GM12874 (cell line): ENCODE results near the gene CTTN.

ENCODE experiments used
- CTCF ChIP-seq: IDR thresholded peaks from 2 replicates; pipeline ENCODE4 v1.5.1; 2011; ENCODE audit warnings: low read depth, mild to moderate bottlenecking, control low read depth, low read length, moderate library complexity; ENCODE audit not compliant: insufficient read depth

Gene CTTN

GRCh38 chr11:70478166-70478890 is 80.0 kb downstream of the CTTN start:
- TF ChIP-seq CTCF, result no peak

GRCh38 chr11:70480711-70481110 is 82.4 kb downstream of the CTTN start:
- no peak for TF ChIP-seq CTCF

- TF ChIP-seq CTCF, result no peak
Observed at GRCh38 chr11:70481625-70482528, 83.5 kb downstream of the CTTN start.

- no peak for TF ChIP-seq CTCF
Observed at GRCh38 chr11:70482529-70482917, 84.2 kb downstream of the CTTN start.

GRCh38 chr11:70483077-70483861 is 84.9 kb downstream of the CTTN start:
- TF ChIP-seq CTCF, result peak; percentile 30; the same call in 1 of the 2 replicates

GRCh38 chr11:70483917-70484316 is 85.6 kb downstream of the CTTN start:
- no peak for TF ChIP-seq CTCF
